GM23338 (cell line): Measurements from ENCODE around the gene PPP6R2. TPM values are rescaled to one million over a fixed set of nuclear protein-coding genes. Genes with fewer than 3 reads are reported as not detected.

Experiments used
- ATAC-seq: fragments of 200-7000 bp; cut with Tn5 transposase; 3 replicates; pipeline ENCODE4 v1.9.1; 2020
- DNase-seq: peaks from one replicate; pipeline ENCODE4 v3.0.0-alpha.2; 2015; ENCODE audit warnings: low spot score
- H2AFZ ChIP-seq: fragments of 200-600 bp; sonication (generic); 2 replicates; pipeline ENCODE4 v1.8.0; 2016; ENCODE audit warnings: antibody characterized with exemption, mild to moderate bottlenecking, moderate library complexity
- H3F3A ChIP-seq: fragments of 200-600 bp; sonication (generic); replicated peaks from 2 replicates; pipeline ENCODE4 v1.8.0; 2017; ENCODE audit warnings: antibody characterized with exemption, mixed run types, low read depth
- H3K27ac ChIP-seq: fragments of 200-600 bp; sonication (generic); 2 replicates; pipeline ENCODE4 v1.6.1; 2016; ENCODE audit warnings: low read depth
- H3K27me3 ChIP-seq: fragments of 200-600 bp; sonication (generic); 2 replicates; pipeline ENCODE4 v1.8.0; 2016; ENCODE audit warnings: mild to moderate bottlenecking, mixed run types, moderate library complexity; ENCODE audit not compliant: insufficient read depth
- H3K36me3 ChIP-seq: fragments of 200-600 bp; sonication (generic); 2 replicates; pipeline ENCODE4 v1.8.0; 2016; ENCODE audit warnings: mild to moderate bottlenecking; ENCODE audit not compliant: insufficient read depth
- H3K4me1 ChIP-seq: fragments of 200-600 bp; sonication (generic); 2 replicates; pipeline ENCODE4 v1.8.0; 2016; ENCODE audit warnings: mild to moderate bottlenecking, moderate library complexity; ENCODE audit not compliant: insufficient read depth
- H3K4me2 ChIP-seq: fragments of 200-600 bp; sonication (generic); 2 replicates; pipeline ENCODE4 v1.7.1; 2017; ENCODE audit warnings: mixed run types
- H3K4me3 ChIP-seq: fragments of 200-600 bp; sonication (generic); 2 replicates; pipeline ENCODE4 v1.6.1; 2016; ENCODE audit warnings: mixed run types
- H3K79me2 ChIP-seq: fragments of 200-600 bp; sonication (generic); replicated peaks from 2 replicates; pipeline ENCODE4 v1.8.0; 2017; ENCODE audit warnings: mild to moderate bottlenecking; ENCODE audit not compliant: insufficient read depth
- H3K9me2 ChIP-seq: fragments of 200-600 bp; sonication (generic); 2 replicates; pipeline ENCODE4 v1.8.0; 2017; ENCODE audit not compliant: insufficient read depth
- H4K20me1 ChIP-seq: fragments of 200-600 bp; sonication (generic); replicated peaks from 2 replicates; pipeline ENCODE4 v1.8.0; 2017; ENCODE audit warnings: mild to moderate bottlenecking; ENCODE audit not compliant: insufficient read depth
- H3K27ac Mint-ChIP-seq: 2 replicates; pipeline ENCODE4 v1.8.0; 2020; ENCODE audit warnings: inconsistent platforms, mild to moderate bottlenecking, moderate library complexity, mixed read lengths
- H3K27me3 Mint-ChIP-seq: 3 replicates; pipeline ENCODE4 v1.8.0; 2022; ENCODE audit warnings: low read depth, mild to moderate bottlenecking, moderate library complexity, mixed read lengths, inconsistent platforms; ENCODE audit not compliant: insufficient read depth, poor library complexity
- H3K36me3 Mint-ChIP-seq: 3 replicates; pipeline ENCODE4 v1.8.0; 2021; ENCODE audit warnings: low read depth, mild to moderate bottlenecking, inconsistent platforms, moderate library complexity, mixed read lengths
- H3K4me1 Mint-ChIP-seq: 3 replicates; pipeline ENCODE4 v1.8.0; 2020; ENCODE audit warnings: mild to moderate bottlenecking, inconsistent platforms, mixed read lengths
- H3K4me3 Mint-ChIP-seq: 3 replicates; pipeline ENCODE4 v1.8.0; 2021; ENCODE audit warnings: moderate library complexity, mild to moderate bottlenecking, inconsistent platforms, mixed read lengths
- H3K9me3 Mint-ChIP-seq: 3 replicates; pipeline ENCODE4 v1.8.0; 2020; ENCODE audit warnings: moderate library complexity, mild to moderate bottlenecking, inconsistent platforms, mixed read lengths
- CREB1 ChIP-seq: fragments of 250-450 bp; sonication (Bioruptor Pico); IDR thresholded peaks from 2 replicates; pipeline ENCODE4 v1.5.0; 2020; ENCODE audit warnings: low read depth, mild to moderate bottlenecking, moderate library complexity
- EZH2phosphoT487 ChIP-seq: fragments of 200-600 bp; sonication (generic); IDR thresholded peaks from one replicate; pipeline ENCODE4 v1.8.1; 2018; ENCODE audit warnings: antibody characterized with exemption; ENCODE audit not compliant: unreplicated experiment
- JUNB ChIP-seq: IDR thresholded peaks from one replicate; pipeline ENCODE4 v1.6.1; 2016; ENCODE audit warnings: antibody characterized with exemption; ENCODE audit not compliant: unreplicated experiment
- POLR2AphosphoS5 ChIP-seq: IDR thresholded peaks from 2 replicates; pipeline ENCODE4 v1.6.1; 2016; ENCODE audit warnings: antibody characterized with exemption, low read depth
- REST ChIP-seq: IDR thresholded peaks from one replicate; pipeline ENCODE4 v1.6.1; 2018; ENCODE audit warnings: antibody characterized with exemption; ENCODE audit not compliant: unreplicated experiment
- STAT1 ChIP-seq: IDR thresholded peaks from one replicate; pipeline ENCODE4 v1.6.1; 2016; ENCODE audit warnings: antibody characterized with exemption; ENCODE audit not compliant: unreplicated experiment
- ZNF114 ChIP-seq: fragments of 250-450 bp; sonication (Bioruptor Pico); IDR thresholded peaks from 2 replicates; pipeline ENCODE4 v1.5.0; 2020; ENCODE audit warnings: mild to moderate bottlenecking, moderate library complexity
- ZNF331 ChIP-seq: fragments of 250-450 bp; sonication (Bioruptor Pico); IDR thresholded peaks from 2 replicates; pipeline ENCODE4 v1.5.0; 2020; ENCODE audit warnings: low read depth, mild to moderate bottlenecking, moderate library complexity
- polyA plus RNA-seq: library from polyadenylated mRNA; unstranded; fragments of >200 nt; fragmentation: Nextera tagmentation; extraction: Ambion mirVana; gene quantifications from 2 replicates; pipeline ENCODE4 v1.2.1, GENCODE V29; 2016
- total RNA-seq: library from RNA; depleted of rRNA; stranded (reverse); fragments of >200 nt; shearing (Covaris generic); gene quantifications from 2 replicates; pipeline ENCODE4 v1.2.3, GENCODE V29; 2014
- TF ChIP-seq, protein P1 (sequence below), 2 experiments: fragments of 200-600 bp in 1 of 2; sonication (generic) in 1 of 2; conservative IDR thresholded peaks; 2 replicates each; pipeline versions ENCODE4 v1.5.1 to v1.6.1; 2016 to 2017; ENCODE audit warnings: antibody characterized with exemption in 2 of 2, low read depth in 2 of 2, mild to moderate bottlenecking in 2 of 2, moderate library complexity in 1 of 2
- TF ChIP-seq, protein P2 (sequence below): fragments of 250-450 bp; sonication (Bioruptor Pico); IDR thresholded peaks from 2 replicates; pipeline ENCODE4 v1.5.0; 2020; ENCODE audit warnings: mild to moderate bottlenecking, moderate library complexity

The PPP6R2 gene
- total and polyA plus RNA-seq, 2 experiments from 2014 or later: 11.9 to 45.8 TPM

GRCh38 chr22:50436841-50437341 lies 93.8 kb downstream of the PPP6R2 start:
- DNase-seq: no peak
- TF ChIP-seq ZNF331 (CRISPR knock-in tag) (no peak), REST (no peak), ZNF114 (no peak), POLR2AphosphoS5 (no peak), STAT1 (no peak), JUNB (no peak), CREB1 (CRISPR knock-in tag) (no peak), EZH2phosphoT487 (no peak)
- TF ChIP-seq, protein P1, sequence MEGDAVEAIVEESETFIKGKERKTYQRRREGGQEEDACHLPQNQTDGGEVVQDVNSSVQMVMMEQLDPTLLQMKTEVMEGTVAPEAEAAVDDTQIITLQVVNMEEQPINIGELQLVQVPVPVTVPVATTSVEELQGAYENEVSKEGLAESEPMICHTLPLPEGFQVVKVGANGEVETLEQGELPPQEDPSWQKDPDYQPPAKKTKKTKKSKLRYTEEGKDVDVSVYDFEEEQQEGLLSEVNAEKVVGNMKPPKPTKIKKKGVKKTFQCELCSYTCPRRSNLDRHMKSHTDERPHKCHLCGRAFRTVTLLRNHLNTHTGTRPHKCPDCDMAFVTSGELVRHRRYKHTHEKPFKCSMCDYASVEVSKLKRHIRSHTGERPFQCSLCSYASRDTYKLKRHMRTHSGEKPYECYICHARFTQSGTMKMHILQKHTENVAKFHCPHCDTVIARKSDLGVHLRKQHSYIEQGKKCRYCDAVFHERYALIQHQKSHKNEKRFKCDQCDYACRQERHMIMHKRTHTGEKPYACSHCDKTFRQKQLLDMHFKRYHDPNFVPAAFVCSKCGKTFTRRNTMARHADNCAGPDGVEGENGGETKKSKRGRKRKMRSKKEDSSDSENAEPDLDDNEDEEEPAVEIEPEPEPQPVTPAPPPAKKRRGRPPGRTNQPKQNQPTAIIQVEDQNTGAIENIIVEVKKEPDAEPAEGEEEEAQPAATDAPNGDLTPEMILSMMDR (conservative IDR thresholded peaks at IDR 0.05; ENCODE audit: low read depth in 2 of 2): no peak
- TF ChIP-seq, protein P2, sequence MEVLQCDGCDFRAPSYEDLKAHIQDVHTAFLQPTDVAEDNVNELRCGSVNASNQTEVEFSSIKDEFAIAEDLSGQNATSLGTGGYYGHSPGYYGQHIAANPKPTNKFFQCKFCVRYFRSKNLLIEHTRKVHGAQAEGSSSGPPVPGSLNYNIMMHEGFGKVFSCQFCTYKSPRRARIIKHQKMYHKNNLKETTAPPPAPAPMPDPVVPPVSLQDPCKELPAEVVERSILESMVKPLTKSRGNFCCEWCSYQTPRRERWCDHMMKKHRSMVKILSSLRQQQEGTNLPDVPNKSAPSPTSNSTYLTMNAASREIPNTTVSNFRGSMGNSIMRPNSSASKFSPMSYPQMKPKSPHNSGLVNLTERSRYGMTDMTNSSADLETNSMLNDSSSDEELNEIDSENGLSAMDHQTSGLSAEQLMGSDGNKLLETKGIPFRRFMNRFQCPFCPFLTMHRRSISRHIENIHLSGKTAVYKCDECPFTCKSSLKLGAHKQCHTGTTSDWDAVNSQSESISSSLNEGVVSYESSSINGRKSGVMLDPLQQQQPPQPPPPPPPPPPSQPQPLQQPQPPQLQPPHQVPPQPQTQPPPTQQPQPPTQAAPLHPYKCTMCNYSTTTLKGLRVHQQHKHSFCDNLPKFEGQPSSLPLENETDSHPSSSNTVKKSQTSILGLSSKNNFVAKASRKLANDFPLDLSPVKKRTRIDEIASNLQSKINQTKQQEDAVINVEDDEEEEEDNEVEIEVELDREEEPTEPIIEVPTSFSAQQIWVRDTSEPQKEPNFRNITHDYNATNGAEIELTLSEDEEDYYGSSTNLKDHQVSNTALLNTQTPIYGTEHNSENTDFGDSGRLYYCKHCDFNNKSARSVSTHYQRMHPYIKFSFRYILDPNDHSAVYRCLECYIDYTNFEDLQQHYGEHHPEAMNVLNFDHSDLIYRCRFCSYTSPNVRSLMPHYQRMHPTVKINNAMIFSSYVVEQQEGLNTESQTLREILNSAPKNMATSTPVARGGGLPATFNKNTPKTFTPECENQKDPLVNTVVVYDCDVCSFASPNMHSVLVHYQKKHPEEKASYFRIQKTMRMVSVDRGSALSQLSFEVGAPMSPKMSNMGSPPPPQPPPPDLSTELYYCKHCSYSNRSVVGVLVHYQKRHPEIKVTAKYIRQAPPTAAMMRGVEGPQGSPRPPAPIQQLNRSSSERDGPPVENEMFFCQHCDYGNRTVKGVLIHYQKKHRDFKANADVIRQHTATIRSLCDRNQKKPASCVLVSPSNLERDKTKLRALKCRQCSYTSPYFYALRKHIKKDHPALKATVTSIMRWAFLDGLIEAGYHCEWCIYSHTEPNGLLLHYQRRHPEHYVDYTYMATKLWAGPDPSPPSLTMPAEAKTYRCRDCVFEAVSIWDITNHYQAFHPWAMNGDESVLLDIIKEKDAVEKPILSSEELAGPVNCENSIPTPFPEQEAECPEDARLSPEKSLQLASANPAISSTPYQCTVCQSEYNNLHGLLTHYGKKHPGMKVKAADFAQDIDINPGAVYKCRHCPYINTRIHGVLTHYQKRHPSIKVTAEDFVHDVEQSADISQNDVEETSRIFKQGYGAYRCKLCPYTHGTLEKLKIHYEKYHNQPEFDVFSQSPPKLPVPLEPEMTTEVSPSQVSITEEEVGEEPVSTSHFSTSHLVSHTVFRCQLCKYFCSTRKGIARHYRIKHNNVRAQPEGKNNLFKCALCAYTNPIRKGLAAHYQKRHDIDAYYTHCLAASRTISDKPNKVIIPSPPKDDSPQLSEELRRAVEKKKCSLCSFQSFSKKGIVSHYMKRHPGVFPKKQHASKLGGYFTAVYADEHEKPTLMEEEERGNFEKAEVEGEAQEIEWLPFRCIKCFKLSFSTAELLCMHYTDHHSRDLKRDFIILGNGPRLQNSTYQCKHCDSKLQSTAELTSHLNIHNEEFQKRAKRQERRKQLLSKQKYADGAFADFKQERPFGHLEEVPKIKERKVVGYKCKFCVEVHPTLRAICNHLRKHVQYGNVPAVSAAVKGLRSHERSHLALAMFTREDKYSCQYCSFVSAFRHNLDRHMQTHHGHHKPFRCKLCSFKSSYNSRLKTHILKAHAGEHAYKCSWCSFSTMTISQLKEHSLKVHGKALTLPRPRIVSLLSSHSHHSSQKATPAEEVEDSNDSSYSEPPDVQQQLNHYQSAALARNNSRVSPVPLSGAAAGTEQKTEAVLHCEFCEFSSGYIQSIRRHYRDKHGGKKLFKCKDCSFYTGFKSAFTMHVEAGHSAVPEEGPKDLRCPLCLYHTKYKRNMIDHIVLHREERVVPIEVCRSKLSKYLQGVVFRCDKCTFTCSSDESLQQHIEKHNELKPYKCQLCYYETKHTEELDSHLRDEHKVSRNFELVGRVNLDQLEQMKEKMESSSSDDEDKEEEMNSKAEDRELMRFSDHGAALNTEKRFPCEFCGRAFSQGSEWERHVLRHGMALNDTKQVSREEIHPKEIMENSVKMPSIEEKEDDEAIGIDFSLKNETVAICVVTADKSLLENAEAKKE (CRISPR knock-in tag): no peak
- no peak overlapping the region for H3K4me3 Mint-ChIP-seq

More at GRCh38 chr22:50436841-50437341, 93.8 kb downstream of the PPP6R2 start:
- H3K4me2 ChIP-seq: no peak overlapping the region
- Mint-ChIP-seq H3K27me3 (peaks cover 8% of the 10 kb centered on the region), H3K9me3 (no peaks in the 10 kb centered on the region), H3K27ac (no peak overlapping the region), H3K36me3 (peaks cover 4% of the 10 kb centered on the region; the same call in 1 of the 3 replicates), H3K4me1 (no peaks in the 10 kb centered on the region)
- no peaks in the 10 kb centered on the region for H3F3A ChIP-seq
- H3K36me3 ChIP-seq: no peaks in the 10 kb centered on the region; the same call in 1 of the 2 replicates
- H3K27me3 ChIP-seq: no peaks in the 10 kb centered on the region
- no peaks in the 10 kb centered on the region for H3K4me1 ChIP-seq
- H3K4me3 ChIP-seq: no peak overlapping the region
- no peak for ATAC-seq
- no peaks in the 10 kb centered on the region for H3K79me2 ChIP-seq
- no peak overlapping the region for H3K27ac ChIP-seq
- H4K20me1 ChIP-seq: no peaks in the 10 kb centered on the region
- H3K9me2 ChIP-seq: no peaks in the 10 kb centered on the region
- H2AFZ ChIP-seq: no peak overlapping the region
